ENCODE data around the gene SIGLEC6. TPM values are rescaled to one million over a fixed set of nuclear protein-coding genes. Genes with fewer than 3 reads are reported as not detected.

The SIGLEC6 gene
- total RNA-seq, 1 experiment from 2014 or later, result 0.31 TPM

- no peaks in the 10 kb centered on the region for H3K4me1 Mint-ChIP-seq
- Histone ChIP-seq H4K91ac (ENCODE audit: insufficient read length, low read depth, low read length) (no peak overlapping the region), H3K23ac (ENCODE audit: insufficient read length, low read depth, low read length) (no peak overlapping the region), H2BK5ac (ENCODE audit: insufficient read length, low read length) (no peak overlapping the region), H3K4me2 (ENCODE audit: insufficient read depth, insufficient read length, low read length) (no peak overlapping the region), H4K20me1 (ENCODE audit: control insufficient read depth, insufficient read depth, insufficient read length) (no peaks in the 10 kb centered on the region), H3K23me2 (ENCODE audit: insufficient read length, low read depth, low read length, poor library complexity, severe bottlenecking) (no peaks in the 10 kb centered on the region), H3K27ac (ENCODE audit: insufficient read length, low read depth, low read length) (no peak overlapping the region), H3K4ac (ENCODE audit: low read depth, low read length) (no peak overlapping the region), H2BK15ac (ENCODE audit: low read depth, low read length) (no peak overlapping the region), H3K14ac (ENCODE audit: insufficient read depth, low read length) (no peak overlapping the region), H2AFZ (ENCODE audit: low read length) (no peak overlapping the region), H3K4me1 (ENCODE audit: insufficient read depth, low read length) (no peaks in the 10 kb centered on the region), H2BK20ac (ENCODE audit: low read depth, low read length, poor library complexity, severe bottlenecking) (no peak overlapping the region), H3K9me3 (ENCODE audit: control insufficient read depth, low read depth, low read length) (no peaks in the 10 kb centered on the region), H4K8ac (replicated peaks; ENCODE audit: insufficient read length, low read depth, low read length) (no peak overlapping the region), H2AK5ac (ENCODE audit: insufficient read length, low read length) (no peak overlapping the region), H2BK120ac (ENCODE audit: low read depth, low read length, poor library complexity, severe bottlenecking) (no peak overlapping the region), H3T11ph (ENCODE audit: low read length) (no peak overlapping the region), H3K9ac (ENCODE audit: extremely low read depth, insufficient read length, low read length) (no peak overlapping the region), H3K79me2 (ENCODE audit: insufficient read depth, low read length) (no peaks in the 10 kb centered on the region), H4K5ac (ENCODE audit: insufficient read length, low read depth, low read length) (no peak overlapping the region), H3K79me1 (ENCODE audit: insufficient read depth, low read depth, low read length, poor library complexity, severe bottlenecking) (no peaks in the 10 kb centered on the region), H3K27me3 (ENCODE audit: insufficient read depth, low read length) (no peaks in the 10 kb centered on the region), H3K56ac (ENCODE audit: insufficient read length, low read depth, low read length) (no peak overlapping the region), H3K18ac (ENCODE audit: insufficient read length, low read depth, low read length) (no peak overlapping the region), H2BK12ac (ENCODE audit: insufficient read length, low read depth, low read length) (no peak overlapping the region)
- no peak overlapping the region for H3K4me3 Mint-ChIP-seq
- TF ChIP-seq, protein P1, sequence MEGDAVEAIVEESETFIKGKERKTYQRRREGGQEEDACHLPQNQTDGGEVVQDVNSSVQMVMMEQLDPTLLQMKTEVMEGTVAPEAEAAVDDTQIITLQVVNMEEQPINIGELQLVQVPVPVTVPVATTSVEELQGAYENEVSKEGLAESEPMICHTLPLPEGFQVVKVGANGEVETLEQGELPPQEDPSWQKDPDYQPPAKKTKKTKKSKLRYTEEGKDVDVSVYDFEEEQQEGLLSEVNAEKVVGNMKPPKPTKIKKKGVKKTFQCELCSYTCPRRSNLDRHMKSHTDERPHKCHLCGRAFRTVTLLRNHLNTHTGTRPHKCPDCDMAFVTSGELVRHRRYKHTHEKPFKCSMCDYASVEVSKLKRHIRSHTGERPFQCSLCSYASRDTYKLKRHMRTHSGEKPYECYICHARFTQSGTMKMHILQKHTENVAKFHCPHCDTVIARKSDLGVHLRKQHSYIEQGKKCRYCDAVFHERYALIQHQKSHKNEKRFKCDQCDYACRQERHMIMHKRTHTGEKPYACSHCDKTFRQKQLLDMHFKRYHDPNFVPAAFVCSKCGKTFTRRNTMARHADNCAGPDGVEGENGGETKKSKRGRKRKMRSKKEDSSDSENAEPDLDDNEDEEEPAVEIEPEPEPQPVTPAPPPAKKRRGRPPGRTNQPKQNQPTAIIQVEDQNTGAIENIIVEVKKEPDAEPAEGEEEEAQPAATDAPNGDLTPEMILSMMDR (conservative IDR thresholded peaks at IDR 0.05), result no peak
- H3K27ac Mint-ChIP-seq, result no peak overlapping the region
- H3K27me3 Mint-ChIP-seq (ENCODE audit: low read depth), result peaks cover 22% of the 10 kb centered on the region
- 0 out of 7 replicates have a peak, but pooled peaks cover 0 to 6% (median 0%) of the 10 kb centered on the region in 3 experiments for H3K36me3 Mint-ChIP-seq (ENCODE audit: insufficient read depth in 1 of 3, low read depth in 3 of 3)
- DNase-seq, result no peak
- peaks cover 64 to 98% of the 10 kb centered on the region in 2 experiments for H3K9me3 Mint-ChIP-seq
- no CpG with 5 or more reads among the region's 3 CpGs for WGBS (ENCODE audit: extremely low coverage, insufficient read length, low lambda C conversion rate)
These were observed 25.6 kb downstream of the SIGLEC6 start for GRCh38 chr19:51505904-51506303.

Measured in H9 (cell line).